HEK293T (cell line): Measurements from ENCODE around the gene ANKH.
"Not testable (repeated sequence)": the region's sequence is repeated elsewhere in the genome, so short reads cannot be mapped to it uniquely, and the experiment has no call there.

ENCODE experiments used
- CTCF ChIA-PET: fragments of 350-600 bp; formaldehyde crosslinking; extraction: SDS; loops from one replicate; lab custom pipeline; 2021; ENCODE audit warnings: antibody characterized with exemption, inconsistent platforms; lab: Yijun Ruan, JAX
- POLR2A ChIA-PET: fragments of 350-600 bp; formaldehyde crosslinking; extraction: SDS; loops from one replicate; lab custom pipeline; 2020; ENCODE audit warnings: antibody characterized with exemption, inconsistent platforms; lab: Yijun Ruan, JAX
- DNase-seq: peaks from one replicate; pipeline ENCODE4 v3.0.0; 2012; ENCODE audit warnings: mixed read lengths; ENCODE audit errors: extremely low spot score
- ARNT ChIP-seq: fragments of 450-650 bp; IDR thresholded peaks from 2 replicates; pipeline ENCODE4 v1.6.1; 2017; ENCODE audit warnings: mild to moderate bottlenecking
- BHLHE40 ChIP-seq: fragments of 450-650 bp; IDR thresholded peaks from 2 replicates; pipeline ENCODE4 v1.6.1; 2016; ENCODE audit warnings: mild to moderate bottlenecking, moderate library complexity, borderline replicate concordance
- CTBP1 ChIP-seq: fragments of 450-650 bp; IDR thresholded peaks from 2 replicates; pipeline ENCODE4 v1.6.1; 2016; ENCODE audit warnings: borderline replicate concordance
- ELF4 ChIP-seq: fragments of 450-650 bp; IDR thresholded peaks from 2 replicates; pipeline ENCODE4 v1.6.1; 2017; ENCODE audit warnings: antibody characterized with exemption
- FOXA1 ChIP-seq: fragments of 450-650 bp; IDR thresholded peaks from 2 replicates; pipeline ENCODE4 v1.6.1; 2016; ENCODE audit warnings: mild to moderate bottlenecking
- FOXK2 ChIP-seq: fragments of 450-650 bp; IDR thresholded peaks from 2 replicates; pipeline ENCODE4 v1.6.1; 2016; ENCODE audit warnings: mild to moderate bottlenecking
- FOXM1 ChIP-seq: fragments of 450-650 bp; IDR thresholded peaks from 2 replicates; pipeline ENCODE4 v1.6.1; 2017; ENCODE audit warnings: mild to moderate bottlenecking, borderline replicate concordance
- HDGF ChIP-seq: fragments of 450-650 bp; IDR thresholded peaks from 2 replicates; pipeline ENCODE4 v1.6.1; 2017; ENCODE audit warnings: antibody characterized with exemption, borderline replicate concordance
- L3MBTL2 ChIP-seq: fragments of 450-650 bp; conservative IDR thresholded peaks from 2 replicates; pipeline ENCODE4 v1.6.1; 2016; ENCODE audit warnings: mild to moderate bottlenecking
- LEF1 ChIP-seq: fragments of 450-650 bp; IDR thresholded peaks from 2 replicates; pipeline ENCODE4 v1.6.1; 2017; ENCODE audit warnings: mild to moderate bottlenecking, borderline replicate concordance
- NFRKB ChIP-seq: fragments of 450-650 bp; IDR thresholded peaks from 2 replicates; pipeline ENCODE4 v1.6.1; 2016; ENCODE audit warnings: mild to moderate bottlenecking, moderate library complexity
- SP1 ChIP-seq: fragments of 450-650 bp; IDR thresholded peaks from 2 replicates; pipeline ENCODE4 v1.6.1; 2017
- SUZ12 ChIP-seq: fragments of 450-650 bp; IDR thresholded peaks from 2 replicates; pipeline ENCODE4 v1.6.1; 2016; ENCODE audit warnings: mild to moderate bottlenecking
- TARDBP ChIP-seq: fragments of 450-650 bp; IDR thresholded peaks from 2 replicates; pipeline ENCODE4 v1.6.1; 2016
- ZNF384 ChIP-seq: fragments of 450-650 bp; IDR thresholded peaks from 2 replicates; pipeline ENCODE4 v1.6.1; 2016
- TF ChIP-seq, protein P1 (sequence below): fragments of 450-650 bp; IDR thresholded peaks from 2 replicates; pipeline ENCODE4 v1.6.1; 2016

ANKH gene

DNA sequence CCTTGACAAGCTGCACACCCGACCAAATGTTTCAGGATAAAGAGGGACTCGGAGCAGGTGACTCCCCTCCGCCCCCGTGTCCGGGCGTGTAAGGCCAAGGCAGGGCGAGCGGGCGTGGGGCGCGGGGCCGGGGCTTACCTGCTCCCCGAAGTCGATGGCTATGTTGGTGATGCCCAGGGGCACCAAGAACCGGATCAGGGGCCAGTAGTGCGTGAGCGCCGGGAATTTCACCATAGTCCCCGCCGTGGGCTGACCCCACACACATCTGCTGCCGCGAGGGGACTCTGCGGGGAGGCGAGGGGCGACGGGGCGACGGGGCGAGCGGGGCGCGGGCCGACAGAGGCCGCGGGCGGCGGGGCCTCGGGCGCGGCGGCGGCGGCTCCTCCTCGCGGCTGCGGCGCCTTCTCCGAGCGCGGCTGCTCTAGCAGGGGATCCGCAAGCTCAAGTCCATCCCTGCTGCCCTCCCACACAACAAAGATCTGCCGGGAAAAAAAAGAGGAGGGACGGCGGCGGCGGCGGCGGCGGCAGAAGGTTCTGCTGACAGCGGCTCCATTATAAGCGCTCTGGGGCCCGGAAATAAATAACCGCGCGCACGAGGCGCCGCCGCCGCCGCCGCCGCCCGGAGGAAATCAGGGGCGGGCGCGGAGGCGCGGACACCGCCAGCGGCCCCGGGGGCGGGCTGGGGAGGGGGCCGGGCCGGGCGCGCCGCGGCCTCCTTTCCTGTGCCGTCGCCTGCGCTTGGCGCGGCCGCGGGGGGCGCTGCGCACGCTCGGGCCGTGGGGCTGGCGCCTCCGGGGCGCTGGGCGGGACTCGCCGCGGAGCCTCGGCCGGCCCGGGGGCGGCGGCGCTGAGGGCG lies at the start of gene ANKH:
Gene ANKH (minus strand): TSS at position 565 of the 856 bp plus-strand sequence. CDS start 331 bp downstream, at position 234.
- ChIA-PET CTCF (interaction anchor here (0.9 to 1.9 kb wide), 5 partner anchors 9 to 867 kb away, joined by 3 to 10 read pairs (median 3); no protein-coding TSS in a partner anchor), POLR2A (interaction anchor here (0.5 kb wide), 1 partner anchor 11 kb away, joined by 3 read pairs; no protein-coding TSS in a partner anchor)
- TF ChIP-seq TARDBP: no peak
- no peak for TF ChIP-seq NFRKB
- no peak for TF ChIP-seq FOXM1
- no peak for TF ChIP-seq FOXA1
- no peak for TF ChIP-seq BHLHE40
- TF ChIP-seq ELF4: no peak
- TF ChIP-seq SP1: no peak
- TF ChIP-seq ZNF384: no peak
- peak; percentile 82 for DNase-seq

DNA sequence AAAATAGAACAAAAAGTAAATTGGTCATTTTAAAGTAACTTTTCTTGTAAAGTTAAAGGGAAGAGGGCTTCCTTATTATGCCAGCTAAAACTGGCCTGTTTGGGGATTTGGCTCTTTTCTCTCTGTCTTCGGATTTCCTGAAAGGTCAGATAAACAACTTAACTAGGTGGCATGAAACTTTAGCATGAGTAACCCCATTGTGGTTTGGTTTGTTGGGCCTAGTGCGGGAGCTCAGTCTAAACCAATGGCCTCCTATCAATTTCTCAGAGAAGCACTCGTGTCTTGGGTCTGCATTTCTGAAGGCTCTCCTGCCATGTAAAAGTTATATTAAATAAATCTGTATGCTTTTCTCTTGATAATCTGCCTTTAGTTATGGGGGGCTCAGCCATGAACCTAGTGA lies 48.5 kb upstream of the ANKH start:
- no peak for TF ChIP-seq LEF1
- no peak for TF ChIP-seq SUZ12
- TF ChIP-seq HDGF: no peak
- no peak for TF ChIP-seq TARDBP
- TF ChIP-seq ARNT: no peak
- TF ChIP-seq ZNF384: no peak
- no peak for TF ChIP-seq FOXK2
- no peak for TF ChIP-seq SP1
- TF ChIP-seq BHLHE40: no peak
- TF ChIP-seq, protein P1, sequence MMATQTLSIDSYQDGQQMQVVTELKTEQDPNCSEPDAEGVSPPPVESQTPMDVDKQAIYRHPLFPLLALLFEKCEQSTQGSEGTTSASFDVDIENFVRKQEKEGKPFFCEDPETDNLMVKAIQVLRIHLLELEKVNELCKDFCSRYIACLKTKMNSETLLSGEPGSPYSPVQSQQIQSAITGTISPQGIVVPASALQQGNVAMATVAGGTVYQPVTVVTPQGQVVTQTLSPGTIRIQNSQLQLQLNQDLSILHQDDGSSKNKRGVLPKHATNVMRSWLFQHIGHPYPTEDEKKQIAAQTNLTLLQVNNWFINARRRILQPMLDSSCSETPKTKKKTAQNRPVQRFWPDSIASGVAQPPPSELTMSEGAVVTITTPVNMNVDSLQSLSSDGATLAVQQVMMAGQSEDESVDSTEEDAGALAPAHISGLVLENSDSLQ: no peak
- no peak for TF ChIP-seq L3MBTL2
- no peak for TF ChIP-seq CTBP1
- no peak for TF ChIP-seq FOXA1
- no peak for TF ChIP-seq FOXM1
- no peak for TF ChIP-seq NFRKB
- DNase-seq: no peak
- ChIA-PET POLR2A (no interaction called here), CTCF (no interaction called here)

DNA sequence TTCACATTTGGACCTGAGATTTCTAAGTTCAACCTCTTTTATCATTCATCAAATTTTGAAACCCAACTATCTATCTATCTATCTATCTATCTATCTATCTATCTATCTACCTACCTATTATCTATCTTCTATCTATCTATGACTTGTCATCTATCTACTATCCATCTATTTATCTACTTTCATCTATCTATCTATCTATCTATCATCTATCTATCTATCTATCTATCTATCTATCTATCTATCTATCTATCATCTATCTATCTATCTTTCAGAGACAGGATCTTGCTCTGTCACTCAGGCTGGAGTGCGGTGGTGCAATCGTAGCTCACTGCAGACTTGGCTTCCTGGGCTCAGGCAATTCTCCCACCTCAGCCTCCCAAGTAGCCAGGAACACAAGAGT lies 47.5 kb upstream of the ANKH start:
- POLR2A ChIA-PET, CTCF ChIA-PET, DNase-seq: not testable (repeated sequence)

DNA sequence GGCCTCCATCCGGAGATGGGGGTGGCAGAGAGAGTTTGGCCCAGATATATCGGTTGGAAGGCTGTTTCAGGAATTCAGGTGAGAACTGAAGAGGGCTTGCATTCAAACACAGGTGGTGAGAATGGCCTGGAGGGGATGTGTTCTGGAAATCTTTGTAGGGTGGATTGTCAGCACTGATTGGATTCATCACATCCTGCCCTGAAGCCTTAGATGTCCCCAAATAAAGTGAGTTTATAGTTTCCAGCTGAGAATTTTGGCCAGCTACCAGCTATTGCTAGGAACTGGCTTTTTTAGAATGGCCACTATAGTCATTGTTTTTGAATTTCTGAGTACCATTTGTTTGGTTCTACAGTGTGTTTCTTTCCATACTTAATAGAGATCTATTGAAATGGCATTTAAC lies 46.1 kb upstream of the ANKH start:
- CTCF ChIA-PET: no interaction called here
- TF ChIP-seq ARNT (no peak), FOXK2 (no peak), ZNF384 (no peak), CTBP1 (no peak), FOXM1 (no peak), SP1 (no peak), SUZ12 (no peak), L3MBTL2 (no peak), NFRKB (no peak), TARDBP (no peak), LEF1 (no peak), BHLHE40 (no peak), ELF4 (no peak), HDGF (no peak), FOXA1 (no peak)
- TF ChIP-seq, protein P1: no peak

DNA sequence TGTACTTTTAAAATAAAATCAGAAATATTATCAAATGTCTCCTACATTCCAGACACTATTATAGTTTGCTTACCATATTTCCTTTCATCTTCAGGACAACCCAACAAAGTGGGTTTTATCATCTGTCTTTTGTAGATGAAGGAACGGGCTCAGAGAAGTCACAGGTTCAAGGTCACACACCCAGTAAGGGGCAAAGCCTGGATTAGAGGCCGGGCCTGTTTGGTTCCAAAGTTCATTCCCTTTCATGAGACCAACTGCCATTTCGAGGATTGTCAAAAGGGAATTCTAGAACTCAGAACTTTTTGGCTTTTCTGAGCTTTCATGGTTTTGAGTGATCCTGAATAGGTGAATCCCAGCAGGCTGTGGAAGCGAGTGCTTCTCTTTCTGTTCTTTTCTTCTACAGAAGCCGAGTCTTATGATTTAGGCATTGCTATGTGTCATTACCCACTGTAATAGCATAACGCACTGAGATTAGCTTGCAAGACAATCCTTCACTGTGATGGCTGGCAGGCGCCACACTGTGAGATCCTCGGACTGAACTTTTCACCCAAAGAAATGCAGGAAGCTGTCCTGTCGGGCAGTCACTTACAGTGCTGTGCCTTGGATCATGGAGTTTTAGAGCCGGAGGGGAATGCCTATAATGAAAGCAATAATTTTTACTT lies 43.8 kb upstream of the ANKH start:
- POLR2A ChIA-PET: no interaction called here
- no peak for TF ChIP-seq CTBP1
- no peak for TF ChIP-seq ELF4
- TF ChIP-seq NFRKB: no peak
- TF ChIP-seq TARDBP: no peak
- TF ChIP-seq, protein P1: no peak
- TF ChIP-seq FOXA1: no peak
- no peak for TF ChIP-seq SUZ12
- no peak for TF ChIP-seq LEF1
- no peak for TF ChIP-seq ZNF384
- DNase-seq: no peak
- CTCF ChIA-PET: no interaction called here

More for the DNA sequence above, 46.1 kb upstream of the ANKH start:
- POLR2A ChIA-PET: no interaction called here
- DNase-seq: no peak

DNA sequence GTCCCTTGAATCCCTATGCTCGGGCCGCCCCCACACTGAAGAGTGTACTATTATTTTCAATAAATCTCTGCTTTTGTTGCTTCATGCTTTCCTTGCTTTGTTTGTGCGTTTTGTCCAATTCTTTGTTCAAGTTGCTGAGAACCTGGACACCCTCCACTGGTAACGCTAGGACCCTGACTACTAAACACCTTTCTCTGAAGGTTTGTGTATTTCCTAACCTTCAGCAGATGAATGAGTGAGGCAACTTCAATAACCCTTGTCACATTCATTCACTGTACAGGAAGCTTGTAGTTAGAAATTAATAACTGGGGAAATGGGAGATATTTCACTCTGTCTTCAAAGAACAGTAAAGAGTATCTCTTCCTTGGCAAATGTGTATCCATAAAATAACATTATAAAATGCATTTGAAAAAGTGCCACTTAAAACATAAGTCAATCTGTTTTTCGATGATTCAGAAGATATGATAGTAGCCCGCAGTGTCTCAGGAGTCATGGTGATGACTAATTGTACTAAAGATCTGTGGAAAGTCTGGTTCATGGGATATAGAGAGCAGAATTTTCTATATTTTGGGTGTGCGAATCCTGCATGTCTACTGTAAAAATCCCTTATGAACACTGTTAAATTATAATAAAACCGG lies 43.2 kb upstream of the ANKH start:
- ChIA-PET POLR2A (no interaction called here), CTCF (no interaction called here)
- no peak for DNase-seq
- no peak for TF ChIP-seq CTBP1
- TF ChIP-seq, protein P1: no peak
- TF ChIP-seq BHLHE40: no peak
- no peak for TF ChIP-seq ZNF384
- no peak for TF ChIP-seq NFRKB
- no peak for TF ChIP-seq SP1
- TF ChIP-seq FOXA1: no peak
- no peak for TF ChIP-seq TARDBP
- TF ChIP-seq HDGF: no peak
- no peak for TF ChIP-seq FOXM1
- TF ChIP-seq ARNT: no peak
- no peak for TF ChIP-seq L3MBTL2
- no peak for TF ChIP-seq ELF4
- TF ChIP-seq LEF1: no peak
- TF ChIP-seq FOXK2: no peak
- TF ChIP-seq SUZ12: no peak
